ENCODE measurements around the gene VPS13A.

The VPS13A gene

GRCh38 chr9:77293949-77294348, 116.6 kb downstream of the VPS13A start:
- H3K36me3 ChIP-seq (ENCODE audit: control insufficient read depth, insufficient read depth, low read length): peaks cover 6% of the 10 kb centered on the region; the same call in 1 of the 2 replicates
- no peak overlapping the region for H3K4me3 ChIP-seq (ENCODE audit: low read depth, low read length)
- H3K9me3 ChIP-seq (ENCODE audit: control insufficient read depth, insufficient read depth, low read depth, low read length): no peaks in the 10 kb centered on the region; the same call in 1 of the 2 replicates
- no peak overlapping the region for H3K9ac ChIP-seq (ENCODE audit: low read length)
- H3K4me1 ChIP-seq (ENCODE audit: control insufficient read depth, insufficient read depth, low read length): peaks cover 19% of the 10 kb centered on the region
- no peak overlapping the region for H3K27ac ChIP-seq (ENCODE audit: low read depth, low read length)
- no peaks in the 10 kb centered on the region for H3K27me3 ChIP-seq (ENCODE audit: control insufficient read depth, insufficient read depth, low read length)

DNA sequence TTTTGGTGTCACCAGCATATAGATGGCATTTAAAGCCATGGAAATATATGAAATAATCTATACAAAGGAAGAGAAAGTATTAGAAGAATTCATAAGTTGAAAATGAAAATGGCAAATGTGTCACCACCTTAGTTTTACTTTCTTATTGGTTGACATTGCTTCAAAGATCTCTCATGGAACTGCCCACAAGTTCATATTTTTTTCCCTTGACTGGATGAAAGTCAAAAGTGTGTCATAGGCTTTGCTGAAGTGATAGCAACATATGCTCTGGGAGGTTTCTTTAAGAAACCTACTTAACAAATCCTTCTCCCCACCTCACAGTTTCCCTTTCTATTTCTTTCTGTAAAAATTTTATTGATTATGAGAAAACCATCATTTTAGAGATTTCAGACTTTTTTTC, 127.2 kb downstream of the VPS13A start:
- no peak overlapping the region for H3K27ac ChIP-seq (ENCODE audit: low read depth, low read length)
- no peak overlapping the region for H3K4me3 ChIP-seq (ENCODE audit: low read depth, low read length)
- no peaks in the 10 kb centered on the region for H3K4me1 ChIP-seq (ENCODE audit: control insufficient read depth, insufficient read depth, low read length)
- no peaks in the 10 kb centered on the region; the same call in 1 of the 2 replicates for H3K36me3 ChIP-seq (ENCODE audit: control insufficient read depth, insufficient read depth, low read length)
- no peaks in the 10 kb centered on the region for H3K9me3 ChIP-seq (ENCODE audit: control insufficient read depth, insufficient read depth, low read depth, low read length)
- H3K27me3 ChIP-seq (ENCODE audit: control insufficient read depth, insufficient read depth, low read length): no peaks in the 10 kb centered on the region
- H3K9ac ChIP-seq (ENCODE audit: low read length): no peak overlapping the region

GRCh38 chr9:77305622-77306400, 128.5 kb downstream of the VPS13A start:
- Histone ChIP-seq H3K36me3 (ENCODE audit: control insufficient read depth, insufficient read depth, low read length) (no peaks in the 10 kb centered on the region; the same call in none of the 2 replicates), H3K27me3 (ENCODE audit: control insufficient read depth, insufficient read depth, low read length) (no peaks in the 10 kb centered on the region), H3K4me3 (ENCODE audit: low read depth, low read length) (no peak overlapping the region), H3K9ac (ENCODE audit: low read length) (no peak overlapping the region), H3K9me3 (ENCODE audit: control insufficient read depth, insufficient read depth, low read depth, low read length) (no peaks in the 10 kb centered on the region), H3K27ac (ENCODE audit: low read depth, low read length) (no peak overlapping the region), H3K4me1 (ENCODE audit: control insufficient read depth, insufficient read depth, low read length) (no peaks in the 10 kb centered on the region)

DNA sequence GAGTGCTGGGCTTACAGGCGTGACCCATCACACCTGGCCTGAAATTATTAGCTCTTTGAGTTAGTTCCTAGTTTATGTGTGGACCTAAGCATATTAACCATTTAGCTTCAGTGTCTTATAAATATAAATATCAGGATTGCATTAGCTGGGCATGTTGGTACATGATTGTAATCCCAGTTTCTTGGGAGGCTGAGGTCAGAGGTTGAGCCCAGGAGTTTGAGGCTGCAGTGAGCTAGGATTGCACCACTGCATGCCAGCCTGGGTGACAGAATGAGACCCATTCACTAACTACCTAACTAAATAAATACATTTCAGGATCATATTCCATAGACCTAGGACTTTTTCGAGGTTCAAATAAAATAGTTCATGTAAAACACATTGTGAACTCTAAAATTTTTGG, 129.8 kb downstream of the VPS13A start:
- H3K9me3 ChIP-seq (ENCODE audit: control insufficient read depth, insufficient read depth, low read depth, low read length): no peaks in the 10 kb centered on the region
- no peak overlapping the region for H3K9ac ChIP-seq (ENCODE audit: low read length)
- no peaks in the 10 kb centered on the region for H3K27me3 ChIP-seq (ENCODE audit: control insufficient read depth, insufficient read depth, low read length)
- H3K4me3 ChIP-seq (ENCODE audit: low read depth, low read length): no peak overlapping the region
- no peaks in the 10 kb centered on the region for H3K4me1 ChIP-seq (ENCODE audit: control insufficient read depth, insufficient read depth, low read length)
- H3K36me3 ChIP-seq (ENCODE audit: control insufficient read depth, insufficient read depth, low read length): no peaks in the 10 kb centered on the region; the same call in none of the 2 replicates
- no peak overlapping the region for H3K27ac ChIP-seq (ENCODE audit: low read depth, low read length)

GRCh38 chr9:77316058-77316457, 138.7 kb downstream of the VPS13A start:
- Histone ChIP-seq H3K27me3 (ENCODE audit: control insufficient read depth, insufficient read depth, low read length) (no peaks in the 10 kb centered on the region), H3K36me3 (ENCODE audit: control insufficient read depth, insufficient read depth, low read length) (peaks cover 30% of the 10 kb centered on the region), H3K9ac (ENCODE audit: low read length) (no peak overlapping the region), H3K4me3 (ENCODE audit: low read depth, low read length) (no peak overlapping the region), H3K4me1 (ENCODE audit: control insufficient read depth, insufficient read depth, low read length) (no peaks in the 10 kb centered on the region), H3K27ac (ENCODE audit: low read depth, low read length) (no peak overlapping the region), H3K9me3 (ENCODE audit: control insufficient read depth, insufficient read depth, low read depth, low read length) (no peaks in the 10 kb centered on the region)

DNA sequence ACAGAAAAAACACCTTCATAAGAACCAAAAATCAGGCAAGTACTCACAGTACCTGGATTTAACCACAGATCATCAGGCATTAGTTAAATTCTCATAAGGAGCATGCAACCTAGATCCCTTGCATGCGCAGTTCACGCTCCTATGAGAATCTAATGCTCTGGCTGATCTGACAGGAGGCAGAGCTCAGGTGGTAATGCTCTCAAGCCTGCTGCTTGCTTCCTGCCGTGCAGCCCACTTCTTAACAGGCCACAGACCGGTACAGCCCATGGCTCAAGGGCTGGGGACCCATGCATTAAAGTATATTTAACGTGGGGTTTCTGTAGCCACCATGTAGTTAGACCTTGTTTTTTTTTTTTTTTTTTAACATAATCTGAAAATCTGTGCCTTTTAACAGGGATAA, 147.7 kb downstream of the VPS13A start:
- Histone ChIP-seq H3K27me3 (ENCODE audit: control insufficient read depth, insufficient read depth, low read length) (no peaks in the 10 kb centered on the region), H3K9ac (ENCODE audit: low read length) (no peak overlapping the region), H3K4me1 (ENCODE audit: control insufficient read depth, insufficient read depth, low read length) (no peaks in the 10 kb centered on the region; the same call in 1 of the 2 replicates), H3K4me3 (ENCODE audit: low read depth, low read length) (no peak overlapping the region), H3K27ac (ENCODE audit: low read depth, low read length) (no peak overlapping the region), H3K36me3 (ENCODE audit: control insufficient read depth, insufficient read depth, low read length) (peaks cover 30% of the 10 kb centered on the region), H3K9me3 (ENCODE audit: control insufficient read depth, insufficient read depth, low read depth, low read length) (no peaks in the 10 kb centered on the region)

- peaks cover 20% of the 10 kb centered on the region for H3K36me3 ChIP-seq (ENCODE audit: control insufficient read depth, insufficient read depth, low read length)
- H3K9ac ChIP-seq (ENCODE audit: low read length): no peak overlapping the region
- no peaks in the 10 kb centered on the region for H3K9me3 ChIP-seq (ENCODE audit: control insufficient read depth, insufficient read depth, low read depth, low read length)
Measured at GRCh38 chr9:77328102-77328501, 150.8 kb downstream of the VPS13A start.

GRCh38 chr9:77370064-77370463, 192.7 kb downstream of the VPS13A start:
- H3K27ac ChIP-seq (ENCODE audit: low read depth, low read length): no peak overlapping the region
- no peak overlapping the region for H3K4me3 ChIP-seq (ENCODE audit: low read depth, low read length)
- H3K4me1 ChIP-seq (ENCODE audit: control insufficient read depth, insufficient read depth, low read length): no peaks in the 10 kb centered on the region
- no peak overlapping the region for H3K9ac ChIP-seq (ENCODE audit: low read length)
- peaks cover 43% of the 10 kb centered on the region for H3K36me3 ChIP-seq (ENCODE audit: control insufficient read depth, insufficient read depth, low read length)
- H3K9me3 ChIP-seq (ENCODE audit: control insufficient read depth, insufficient read depth, low read depth, low read length): no peaks in the 10 kb centered on the region
- no peaks in the 10 kb centered on the region for H3K27me3 ChIP-seq (ENCODE audit: control insufficient read depth, insufficient read depth, low read length)

More at GRCh38 chr9:77328102-77328501, 150.8 kb downstream of the VPS13A start:
- Histone ChIP-seq H3K27me3 (ENCODE audit: control insufficient read depth, insufficient read depth, low read length) (no peaks in the 10 kb centered on the region), H3K4me1 (ENCODE audit: control insufficient read depth, insufficient read depth, low read length) (no peaks in the 10 kb centered on the region; the same call in 1 of the 2 replicates), H3K4me3 (ENCODE audit: low read depth, low read length) (no peak overlapping the region), H3K27ac (ENCODE audit: low read depth, low read length) (no peak overlapping the region)

- Histone ChIP-seq H3K4me3 (ENCODE audit: low read depth, low read length) (no peak overlapping the region), H3K4me1 (ENCODE audit: control insufficient read depth, insufficient read depth, low read length) (0 out of 2 replicates have a peak, but pooled peaks cover 3% of the 10 kb centered on the region), H3K9ac (ENCODE audit: low read length) (no peak overlapping the region), H3K9me3 (ENCODE audit: control insufficient read depth, insufficient read depth, low read depth, low read length) (no peaks in the 10 kb centered on the region), H3K27me3 (ENCODE audit: control insufficient read depth, insufficient read depth, low read length) (no peaks in the 10 kb centered on the region), H3K36me3 (ENCODE audit: control insufficient read depth, insufficient read depth, low read length) (peaks cover 22% of the 10 kb centered on the region), H3K27ac (ENCODE audit: low read depth, low read length) (no peak overlapping the region)
Measured at GRCh38 chr9:77374266-77374665, 196.9 kb downstream of the VPS13A start.

- no peaks in the 10 kb centered on the region for H3K27me3 ChIP-seq (ENCODE audit: control insufficient read depth, insufficient read depth, low read length)
- peaks cover 9% of the 10 kb centered on the region for H3K36me3 ChIP-seq (ENCODE audit: control insufficient read depth, insufficient read depth, low read length)
- H3K4me3 ChIP-seq (ENCODE audit: low read depth, low read length): no peak overlapping the region
- no peaks in the 10 kb centered on the region for H3K9me3 ChIP-seq (ENCODE audit: control insufficient read depth, insufficient read depth, low read depth, low read length)
- no peak overlapping the region for H3K9ac ChIP-seq (ENCODE audit: low read length)
- H3K27ac ChIP-seq (ENCODE audit: low read depth, low read length): peak overlapping the region; percentile 18; the same call in 1 of the 2 replicates
- H3K4me1 ChIP-seq (ENCODE audit: control insufficient read depth, insufficient read depth, low read length): 0 out of 2 replicates have a peak, but pooled peaks cover 3% of the 10 kb centered on the region
Measured at GRCh38 chr9:77375956-77376532, 198.7 kb downstream of the VPS13A start.

- no peak overlapping the region for H3K27ac ChIP-seq (ENCODE audit: low read depth, low read length)
Measured at GRCh38 chr9:77384406-77384805, 207.1 kb downstream of the VPS13A start.

More at GRCh38 chr9:77384406-77384805, 207.1 kb downstream of the VPS13A start:
- Histone ChIP-seq H3K4me1 (ENCODE audit: control insufficient read depth, insufficient read depth, low read length) (no peaks in the 10 kb centered on the region), H3K9me3 (ENCODE audit: control insufficient read depth, insufficient read depth, low read depth, low read length) (no peaks in the 10 kb centered on the region), H3K36me3 (ENCODE audit: control insufficient read depth, insufficient read depth, low read length) (peaks cover 14% of the 10 kb centered on the region; the same call in 1 of the 2 replicates), H3K27me3 (ENCODE audit: control insufficient read depth, insufficient read depth, low read length) (no peaks in the 10 kb centered on the region), H3K9ac (ENCODE audit: low read length) (no peak overlapping the region), H3K4me3 (ENCODE audit: low read depth, low read length) (no peak overlapping the region)

Measured in HUES6 (cell line).